Bone marrow (tissue), 2 donors: ENCODE results near the gene JMJD8.

Experiments used
- DNase-seq, 2 donors: peaks; one replicate each; lab custom pipeline; 2025; lab: John Stamatoyannopoulos, UW

Gene JMJD8

GRCh38 chr16:638836-639235, 45.3 kb downstream of the JMJD8 start:
- no peak for DNase-seq

GRCh38 chr16:638034-638543, 46.0 kb downstream of the JMJD8 start:
- DNase-seq, result no peak

DNA sequence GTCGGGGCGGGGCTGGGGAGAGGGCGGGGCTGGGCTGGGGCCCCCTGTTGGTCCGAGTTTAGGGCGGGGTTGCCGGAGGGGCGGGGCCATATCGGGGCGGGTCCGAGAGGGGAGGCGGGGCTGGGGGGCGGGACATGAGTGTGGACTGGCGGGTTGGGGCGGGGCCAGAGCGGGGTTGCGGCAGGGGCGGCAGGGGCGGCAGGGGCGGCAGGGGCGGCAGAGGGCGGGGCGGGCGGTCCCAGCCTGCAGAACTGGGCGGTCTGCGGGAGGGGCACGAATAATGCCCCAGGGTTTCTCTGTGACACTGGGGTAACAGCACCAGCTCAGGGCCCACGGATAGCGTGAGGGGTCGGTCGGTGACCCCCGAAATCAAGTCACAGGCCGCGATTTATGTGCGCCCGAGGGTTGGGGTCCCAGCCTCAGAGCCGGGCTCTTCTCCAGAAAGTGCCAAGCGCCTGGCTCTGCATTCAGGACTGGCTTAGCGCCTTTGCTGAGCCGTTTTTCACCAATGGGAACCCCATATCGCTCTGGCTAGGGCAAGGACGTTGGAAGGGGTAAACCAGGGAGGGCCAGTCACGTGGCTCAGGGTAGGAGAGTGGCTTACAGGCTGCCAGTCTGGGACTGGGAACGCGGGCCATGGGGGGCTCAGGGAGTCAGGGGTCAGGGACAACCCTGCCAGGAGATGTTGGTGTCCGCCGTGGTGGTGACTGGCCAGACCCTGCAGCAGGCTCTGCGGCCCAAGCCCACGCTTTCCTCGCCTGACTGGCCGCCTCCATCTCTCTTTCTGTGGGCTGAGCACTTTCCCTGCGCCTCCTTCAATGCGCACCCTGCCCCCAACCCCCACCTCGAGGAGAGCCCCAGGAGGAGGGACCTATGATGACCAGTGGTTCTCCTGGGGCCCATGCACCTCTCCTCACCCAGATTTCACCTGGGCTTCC, 46.8 kb downstream of the JMJD8 start:
- no peak for DNase-seq

DNA sequence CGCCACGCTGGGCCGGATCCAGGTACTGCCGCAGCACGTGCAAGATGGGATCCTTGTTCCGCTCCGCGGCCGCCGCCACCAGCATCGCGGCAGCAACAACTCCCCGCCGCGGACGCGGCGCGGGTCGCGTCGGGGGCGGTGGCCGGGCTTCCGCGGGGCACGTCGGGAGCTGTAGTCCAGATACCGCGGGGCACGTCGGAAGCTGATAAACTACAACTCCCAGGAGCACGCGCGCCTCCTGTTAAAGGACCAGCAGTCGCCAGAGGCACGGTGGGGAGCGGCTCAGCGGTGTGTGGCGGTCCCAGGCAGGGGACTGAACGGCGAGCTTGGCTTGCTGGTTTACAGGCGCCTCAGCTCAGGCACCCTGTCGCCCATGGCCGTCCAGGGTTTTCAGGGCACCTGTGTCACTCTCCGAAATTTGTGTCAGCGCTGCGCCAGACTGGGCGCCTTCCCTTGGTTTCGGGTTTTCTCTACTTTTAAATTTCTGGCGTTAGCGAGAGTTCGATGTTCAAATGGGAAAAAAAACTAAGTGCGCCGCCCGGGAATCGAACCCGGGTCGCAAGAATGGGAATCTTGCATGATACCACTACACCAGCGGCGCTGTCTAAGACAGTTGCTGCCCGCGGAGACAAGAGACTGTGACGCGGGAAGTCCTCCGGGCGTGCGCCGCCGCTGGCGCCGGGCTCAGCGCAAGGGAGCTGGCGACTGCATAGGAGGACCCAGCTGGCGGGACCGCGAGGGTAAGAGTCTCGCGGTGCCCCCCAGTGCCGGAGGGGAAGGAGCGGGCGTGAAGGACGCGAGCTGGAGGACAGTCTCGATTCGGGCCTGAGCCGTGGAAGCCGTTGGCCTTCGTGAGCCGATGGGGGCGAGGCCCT, 47.7 kb downstream of the JMJD8 start, which contains the start of gene METTL26:
METTL26 (minus strand) TSS at position 100 of the 875 bp plus-strand sequence; CDS start at position 85, 15 bp downstream.
- DNase-seq, result peak; percentile 75 to 94

DNA sequence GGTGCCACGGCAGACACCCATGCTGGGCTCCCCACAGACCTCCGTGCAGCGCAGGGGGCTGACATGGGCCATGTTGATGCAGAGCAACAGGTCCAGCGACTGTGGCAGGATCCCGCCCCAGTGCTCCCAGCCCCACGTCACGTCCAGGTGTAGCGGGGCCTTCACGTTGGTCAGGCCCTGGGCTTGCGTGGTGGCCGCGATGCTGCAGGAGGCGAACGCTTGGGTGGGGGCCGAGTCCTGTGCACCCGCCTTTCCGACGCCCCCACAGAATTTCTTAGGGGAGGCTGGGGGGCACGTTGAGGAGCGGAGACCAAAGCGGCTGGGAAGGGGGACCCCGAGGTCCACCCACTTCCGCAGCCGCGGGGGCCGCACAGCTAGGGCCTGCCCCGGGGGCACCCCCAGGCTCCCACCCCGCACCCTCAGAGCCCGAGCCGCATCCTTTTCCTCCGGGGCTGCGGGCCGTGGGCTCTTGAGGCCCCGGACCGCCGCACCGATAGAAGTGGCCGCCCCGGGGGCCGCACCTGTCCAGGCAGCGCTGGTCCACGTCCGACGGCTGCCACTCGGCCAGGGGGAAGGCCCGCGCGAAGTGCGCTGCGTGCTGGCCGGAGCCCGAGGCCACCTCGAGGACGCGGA, 48.4 kb downstream of the JMJD8 start:
- no peak for DNase-seq

DNA sequence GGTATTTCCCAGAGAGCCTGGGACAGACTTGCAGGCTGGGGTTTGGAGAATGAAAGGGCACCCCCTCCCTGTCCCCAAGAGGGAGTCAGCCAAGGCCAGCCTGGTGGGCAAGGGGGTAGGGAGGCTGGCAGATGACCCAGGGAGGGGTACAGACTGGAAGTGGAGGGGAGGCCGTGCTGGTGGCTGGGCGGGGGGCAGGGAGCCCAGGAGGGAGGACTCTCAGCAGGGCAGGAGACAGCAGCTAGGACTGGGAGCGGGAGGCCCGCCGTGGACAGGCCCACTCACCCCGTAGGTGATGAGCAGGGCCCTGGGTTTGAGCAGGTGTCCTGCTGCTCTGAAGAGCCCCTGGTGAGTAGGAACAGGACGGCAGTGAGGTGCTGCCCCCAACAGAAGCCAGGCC, 49.1 kb downstream of the JMJD8 start:
- no peak for DNase-seq

- DNase-seq, result no peak
Observed at GRCh38 chr16:634051-634670, 50.0 kb downstream of the JMJD8 start.

DNA sequence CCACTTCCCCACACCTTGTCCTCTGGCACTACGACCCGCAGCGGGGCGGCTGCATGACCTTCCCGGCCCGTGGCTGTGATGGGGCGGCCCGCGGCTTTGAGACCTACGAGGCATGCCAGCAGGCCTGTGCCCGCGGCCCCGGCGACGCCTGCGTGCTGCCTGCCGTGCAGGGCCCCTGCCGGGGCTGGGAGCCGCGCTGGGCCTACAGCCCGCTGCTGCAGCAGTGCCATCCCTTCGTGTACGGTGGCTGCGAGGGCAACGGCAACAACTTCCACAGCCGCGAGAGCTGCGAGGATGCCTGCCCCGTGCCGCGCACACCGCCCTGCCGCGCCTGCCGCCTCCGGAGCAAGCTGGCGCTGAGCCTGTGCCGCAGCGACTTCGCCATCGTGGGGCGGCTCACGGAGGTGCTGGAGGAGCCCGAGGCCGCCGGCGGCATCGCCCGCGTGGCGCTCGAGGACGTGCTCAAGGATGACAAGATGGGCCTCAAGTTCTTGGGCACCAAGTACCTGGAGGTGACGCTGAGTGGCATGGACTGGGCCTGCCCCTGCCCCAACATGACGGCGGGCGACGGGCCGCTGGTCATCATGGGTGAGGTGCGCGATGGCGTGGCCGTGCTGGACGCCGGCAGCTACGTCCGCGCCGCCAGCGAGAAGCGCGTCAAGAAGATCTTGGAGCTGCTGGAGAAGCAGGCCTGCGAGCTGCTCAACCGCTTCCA, 50.6 kb downstream of the JMJD8 start:
- no peak for DNase-seq

GRCh38 chr16:632486-633335, 51.4 kb downstream of the JMJD8 start:
- DNase-seq, result no peak

- DNase-seq, result no peak
Observed at GRCh38 chr16:631808-632358, 52.3 kb downstream of the JMJD8 start.
